GM23338 (cell line): ENCODE measurements around the gene TNNI3. TPM values are rescaled to one million over a fixed set of nuclear protein-coding genes. Genes with fewer than 3 reads are reported as not detected.

ENCODE experiments used
- NANOG ChIP-seq: IDR thresholded peaks from 2 replicates; pipeline ENCODE4 v1.6.1; 2016; ENCODE audit warnings: antibody characterized with exemption, borderline replicate concordance
- POLR2AphosphoS5 ChIP-seq: IDR thresholded peaks from 2 replicates; pipeline ENCODE4 v1.6.1; 2016; ENCODE audit warnings: antibody characterized with exemption, low read depth
- ZNF114 ChIP-seq: fragments of 250-450 bp; sonication (Bioruptor Pico); IDR thresholded peaks from 2 replicates; pipeline ENCODE4 v1.5.0; 2020; ENCODE audit warnings: mild to moderate bottlenecking, moderate library complexity
- polyA plus RNA-seq: library from polyadenylated mRNA; unstranded; fragments of >200 nt; fragmentation: Nextera tagmentation; extraction: Ambion mirVana; gene quantifications from 2 replicates; pipeline ENCODE4 v1.2.1, GENCODE V29; 2016
- total RNA-seq: library from RNA; depleted of rRNA; stranded (reverse); fragments of >200 nt; shearing (Covaris generic); gene quantifications from 2 replicates; pipeline ENCODE4 v1.2.3, GENCODE V29; 2014
- TF ChIP-seq, protein P1 (sequence below): fragments of 250-450 bp; sonication (Bioruptor Pico); IDR thresholded peaks from 2 replicates; pipeline ENCODE4 v1.5.0; 2020; ENCODE audit warnings: mild to moderate bottlenecking, moderate library complexity
- TF ChIP-seq, protein P2 (sequence below): IDR thresholded peaks from 2 replicates; pipeline ENCODE4 v1.6.1; 2016; ENCODE audit warnings: antibody characterized with exemption
- TF ChIP-seq, protein P3 (sequence below): IDR thresholded peaks from one replicate; pipeline ENCODE4 v1.6.1; 2018; ENCODE audit warnings: antibody characterized with exemption; ENCODE audit not compliant: unreplicated experiment

The TNNI3 gene
- total and polyA plus RNA-seq, 2 experiments from 2014 or later: 21.5 to 150 TPM

DNA sequence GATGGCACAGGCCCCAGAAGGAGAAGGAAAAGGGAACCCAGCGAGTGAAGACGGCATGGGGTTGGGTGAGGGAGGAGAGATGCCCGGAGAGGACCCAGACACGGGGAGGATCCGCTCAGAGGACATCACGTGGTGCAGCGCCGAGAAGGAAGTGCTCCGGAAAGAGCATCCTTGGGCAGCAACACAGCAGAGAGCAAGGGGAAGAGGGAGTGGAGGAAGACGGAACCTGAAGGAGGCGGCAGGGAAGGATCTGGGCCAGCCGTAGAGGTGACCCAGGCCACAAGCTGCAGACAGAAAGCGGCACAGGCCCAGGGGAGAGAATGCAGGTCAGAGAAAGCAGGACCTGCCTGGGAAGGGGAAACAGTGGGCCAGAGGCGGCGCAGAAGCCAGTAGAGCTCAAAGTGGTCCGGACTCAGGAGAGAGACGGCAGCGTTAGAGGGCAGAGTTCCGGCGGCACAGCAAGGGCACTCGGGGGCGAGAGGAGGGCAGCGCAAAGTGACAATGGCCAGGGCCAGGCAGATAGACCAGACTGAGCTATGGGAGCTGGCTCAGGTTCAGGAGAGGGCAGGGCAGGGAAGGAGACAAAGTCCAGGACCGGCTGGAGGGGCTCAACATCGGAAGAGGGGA is 41.2 kb downstream of the TNNI3 start (continued):
- TF ChIP-seq, protein P1, sequence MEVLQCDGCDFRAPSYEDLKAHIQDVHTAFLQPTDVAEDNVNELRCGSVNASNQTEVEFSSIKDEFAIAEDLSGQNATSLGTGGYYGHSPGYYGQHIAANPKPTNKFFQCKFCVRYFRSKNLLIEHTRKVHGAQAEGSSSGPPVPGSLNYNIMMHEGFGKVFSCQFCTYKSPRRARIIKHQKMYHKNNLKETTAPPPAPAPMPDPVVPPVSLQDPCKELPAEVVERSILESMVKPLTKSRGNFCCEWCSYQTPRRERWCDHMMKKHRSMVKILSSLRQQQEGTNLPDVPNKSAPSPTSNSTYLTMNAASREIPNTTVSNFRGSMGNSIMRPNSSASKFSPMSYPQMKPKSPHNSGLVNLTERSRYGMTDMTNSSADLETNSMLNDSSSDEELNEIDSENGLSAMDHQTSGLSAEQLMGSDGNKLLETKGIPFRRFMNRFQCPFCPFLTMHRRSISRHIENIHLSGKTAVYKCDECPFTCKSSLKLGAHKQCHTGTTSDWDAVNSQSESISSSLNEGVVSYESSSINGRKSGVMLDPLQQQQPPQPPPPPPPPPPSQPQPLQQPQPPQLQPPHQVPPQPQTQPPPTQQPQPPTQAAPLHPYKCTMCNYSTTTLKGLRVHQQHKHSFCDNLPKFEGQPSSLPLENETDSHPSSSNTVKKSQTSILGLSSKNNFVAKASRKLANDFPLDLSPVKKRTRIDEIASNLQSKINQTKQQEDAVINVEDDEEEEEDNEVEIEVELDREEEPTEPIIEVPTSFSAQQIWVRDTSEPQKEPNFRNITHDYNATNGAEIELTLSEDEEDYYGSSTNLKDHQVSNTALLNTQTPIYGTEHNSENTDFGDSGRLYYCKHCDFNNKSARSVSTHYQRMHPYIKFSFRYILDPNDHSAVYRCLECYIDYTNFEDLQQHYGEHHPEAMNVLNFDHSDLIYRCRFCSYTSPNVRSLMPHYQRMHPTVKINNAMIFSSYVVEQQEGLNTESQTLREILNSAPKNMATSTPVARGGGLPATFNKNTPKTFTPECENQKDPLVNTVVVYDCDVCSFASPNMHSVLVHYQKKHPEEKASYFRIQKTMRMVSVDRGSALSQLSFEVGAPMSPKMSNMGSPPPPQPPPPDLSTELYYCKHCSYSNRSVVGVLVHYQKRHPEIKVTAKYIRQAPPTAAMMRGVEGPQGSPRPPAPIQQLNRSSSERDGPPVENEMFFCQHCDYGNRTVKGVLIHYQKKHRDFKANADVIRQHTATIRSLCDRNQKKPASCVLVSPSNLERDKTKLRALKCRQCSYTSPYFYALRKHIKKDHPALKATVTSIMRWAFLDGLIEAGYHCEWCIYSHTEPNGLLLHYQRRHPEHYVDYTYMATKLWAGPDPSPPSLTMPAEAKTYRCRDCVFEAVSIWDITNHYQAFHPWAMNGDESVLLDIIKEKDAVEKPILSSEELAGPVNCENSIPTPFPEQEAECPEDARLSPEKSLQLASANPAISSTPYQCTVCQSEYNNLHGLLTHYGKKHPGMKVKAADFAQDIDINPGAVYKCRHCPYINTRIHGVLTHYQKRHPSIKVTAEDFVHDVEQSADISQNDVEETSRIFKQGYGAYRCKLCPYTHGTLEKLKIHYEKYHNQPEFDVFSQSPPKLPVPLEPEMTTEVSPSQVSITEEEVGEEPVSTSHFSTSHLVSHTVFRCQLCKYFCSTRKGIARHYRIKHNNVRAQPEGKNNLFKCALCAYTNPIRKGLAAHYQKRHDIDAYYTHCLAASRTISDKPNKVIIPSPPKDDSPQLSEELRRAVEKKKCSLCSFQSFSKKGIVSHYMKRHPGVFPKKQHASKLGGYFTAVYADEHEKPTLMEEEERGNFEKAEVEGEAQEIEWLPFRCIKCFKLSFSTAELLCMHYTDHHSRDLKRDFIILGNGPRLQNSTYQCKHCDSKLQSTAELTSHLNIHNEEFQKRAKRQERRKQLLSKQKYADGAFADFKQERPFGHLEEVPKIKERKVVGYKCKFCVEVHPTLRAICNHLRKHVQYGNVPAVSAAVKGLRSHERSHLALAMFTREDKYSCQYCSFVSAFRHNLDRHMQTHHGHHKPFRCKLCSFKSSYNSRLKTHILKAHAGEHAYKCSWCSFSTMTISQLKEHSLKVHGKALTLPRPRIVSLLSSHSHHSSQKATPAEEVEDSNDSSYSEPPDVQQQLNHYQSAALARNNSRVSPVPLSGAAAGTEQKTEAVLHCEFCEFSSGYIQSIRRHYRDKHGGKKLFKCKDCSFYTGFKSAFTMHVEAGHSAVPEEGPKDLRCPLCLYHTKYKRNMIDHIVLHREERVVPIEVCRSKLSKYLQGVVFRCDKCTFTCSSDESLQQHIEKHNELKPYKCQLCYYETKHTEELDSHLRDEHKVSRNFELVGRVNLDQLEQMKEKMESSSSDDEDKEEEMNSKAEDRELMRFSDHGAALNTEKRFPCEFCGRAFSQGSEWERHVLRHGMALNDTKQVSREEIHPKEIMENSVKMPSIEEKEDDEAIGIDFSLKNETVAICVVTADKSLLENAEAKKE (CRISPR knock-in tag): no peak
- TF ChIP-seq ZNF114 (CRISPR knock-in tag): no peak
- TF ChIP-seq, protein P2, sequence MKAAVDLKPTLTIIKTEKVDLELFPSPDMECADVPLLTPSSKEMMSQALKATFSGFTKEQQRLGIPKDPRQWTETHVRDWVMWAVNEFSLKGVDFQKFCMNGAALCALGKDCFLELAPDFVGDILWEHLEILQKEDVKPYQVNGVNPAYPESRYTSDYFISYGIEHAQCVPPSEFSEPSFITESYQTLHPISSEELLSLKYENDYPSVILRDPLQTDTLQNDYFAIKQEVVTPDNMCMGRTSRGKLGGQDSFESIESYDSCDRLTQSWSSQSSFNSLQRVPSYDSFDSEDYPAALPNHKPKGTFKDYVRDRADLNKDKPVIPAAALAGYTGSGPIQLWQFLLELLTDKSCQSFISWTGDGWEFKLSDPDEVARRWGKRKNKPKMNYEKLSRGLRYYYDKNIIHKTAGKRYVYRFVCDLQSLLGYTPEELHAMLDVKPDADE: no peak
- TF ChIP-seq, protein P3, sequence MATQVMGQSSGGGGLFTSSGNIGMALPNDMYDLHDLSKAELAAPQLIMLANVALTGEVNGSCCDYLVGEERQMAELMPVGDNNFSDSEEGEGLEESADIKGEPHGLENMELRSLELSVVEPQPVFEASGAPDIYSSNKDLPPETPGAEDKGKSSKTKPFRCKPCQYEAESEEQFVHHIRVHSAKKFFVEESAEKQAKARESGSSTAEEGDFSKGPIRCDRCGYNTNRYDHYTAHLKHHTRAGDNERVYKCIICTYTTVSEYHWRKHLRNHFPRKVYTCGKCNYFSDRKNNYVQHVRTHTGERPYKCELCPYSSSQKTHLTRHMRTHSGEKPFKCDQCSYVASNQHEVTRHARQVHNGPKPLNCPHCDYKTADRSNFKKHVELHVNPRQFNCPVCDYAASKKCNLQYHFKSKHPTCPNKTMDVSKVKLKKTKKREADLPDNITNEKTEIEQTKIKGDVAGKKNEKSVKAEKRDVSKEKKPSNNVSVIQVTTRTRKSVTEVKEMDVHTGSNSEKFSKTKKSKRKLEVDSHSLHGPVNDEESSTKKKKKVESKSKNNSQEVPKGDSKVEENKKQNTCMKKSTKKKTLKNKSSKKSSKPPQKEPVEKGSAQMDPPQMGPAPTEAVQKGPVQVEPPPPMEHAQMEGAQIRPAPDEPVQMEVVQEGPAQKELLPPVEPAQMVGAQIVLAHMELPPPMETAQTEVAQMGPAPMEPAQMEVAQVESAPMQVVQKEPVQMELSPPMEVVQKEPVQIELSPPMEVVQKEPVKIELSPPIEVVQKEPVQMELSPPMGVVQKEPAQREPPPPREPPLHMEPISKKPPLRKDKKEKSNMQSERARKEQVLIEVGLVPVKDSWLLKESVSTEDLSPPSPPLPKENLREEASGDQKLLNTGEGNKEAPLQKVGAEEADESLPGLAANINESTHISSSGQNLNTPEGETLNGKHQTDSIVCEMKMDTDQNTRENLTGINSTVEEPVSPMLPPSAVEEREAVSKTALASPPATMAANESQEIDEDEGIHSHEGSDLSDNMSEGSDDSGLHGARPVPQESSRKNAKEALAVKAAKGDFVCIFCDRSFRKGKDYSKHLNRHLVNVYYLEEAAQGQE: no peak
- no peak for TF ChIP-seq NANOG
- TF ChIP-seq POLR2AphosphoS5: no peak
